ENCODE results near the gene CETP. TPM values are rescaled to one million over a fixed set of nuclear protein-coding genes. Genes with fewer than 3 reads are reported as not detected.

Gene CETP
- polyA plus RNA-seq, 1 donor = 8.9 TPM

- no peak for DNase-seq
These were observed 61.9 kb downstream of the CETP start for GRCh38 chr16:57023541-57024249.

DNA sequence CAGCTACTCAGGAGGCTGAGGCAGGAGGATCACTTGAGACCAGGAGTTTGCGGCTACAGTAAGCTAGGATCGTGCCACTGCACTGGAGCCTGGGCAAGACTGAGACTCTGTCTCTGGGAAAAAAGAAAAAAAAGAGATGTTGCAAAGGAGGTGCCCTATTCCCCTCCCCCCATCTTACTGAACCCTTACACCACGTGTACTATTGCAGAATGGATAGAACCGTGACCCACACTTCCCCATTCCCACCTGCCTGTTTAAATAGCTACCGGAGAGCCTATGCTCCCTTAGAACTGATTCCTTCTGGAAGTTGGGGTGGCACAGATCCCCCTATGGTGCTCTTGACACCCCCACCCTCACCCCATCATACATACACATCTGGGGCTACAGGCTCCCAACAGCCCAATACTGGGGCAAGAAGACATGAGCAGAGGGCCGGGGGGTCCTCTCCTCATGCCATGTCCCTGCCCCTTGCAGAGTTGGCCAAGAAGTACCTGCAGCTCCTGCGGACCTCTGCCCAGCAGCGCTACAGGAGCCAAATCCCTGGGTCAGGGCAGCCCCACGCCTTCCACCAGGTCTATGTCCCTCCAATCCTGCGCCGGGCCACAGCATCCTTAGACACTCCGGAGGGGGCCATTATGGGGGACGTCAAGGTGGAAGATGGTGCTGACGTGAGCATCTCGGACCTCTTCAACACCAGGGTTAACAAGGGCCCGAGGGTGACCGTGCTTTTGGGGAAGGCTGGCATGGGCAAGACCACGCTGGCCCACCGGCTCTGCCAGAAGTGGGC, 63.3 kb downstream of the CETP start:
- DNase-seq = no peak

GRCh38 chr16:57025941-57026777, 64.4 kb downstream of the CETP start:
- DNase-seq = no peak

GRCh38 chr16:57026778-57027062, 65.0 kb downstream of the CETP start:
- DNase-seq = no peak

- no peak for DNase-seq
These were observed 65.3 kb downstream of the CETP start for GRCh38 chr16:57027067-57027466.

DNA sequence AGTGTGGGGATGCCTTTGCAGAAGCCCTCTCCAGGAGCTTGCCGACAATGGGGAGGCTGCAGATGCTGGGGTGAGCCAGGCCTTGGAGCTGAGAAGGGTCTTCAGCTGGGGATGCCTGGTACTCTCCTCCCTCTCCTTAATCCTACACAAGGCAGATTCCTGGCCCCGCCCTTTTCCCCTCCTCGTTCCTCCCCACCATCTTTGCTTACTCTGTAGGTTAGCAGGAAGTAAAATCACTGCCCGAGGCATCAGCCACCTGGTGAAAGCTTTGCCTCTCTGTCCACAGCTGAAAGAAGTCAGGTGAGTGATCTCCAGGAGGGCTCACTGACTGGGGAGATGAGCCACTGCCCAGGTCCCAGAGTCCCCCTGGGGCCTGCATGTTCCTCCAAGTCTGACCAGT, 66.3 kb downstream of the CETP start:
- no peak for DNase-seq

GRCh38 chr16:57029161-57030160, 67.7 kb downstream of the CETP start:
- no peak for DNase-seq

- no peak for DNase-seq
These were observed 68.7 kb downstream of the CETP start for GRCh38 chr16:57030346-57030902.

- DNase-seq = no peak
These were observed 69.4 kb downstream of the CETP start for GRCh38 chr16:57031156-57031555.

DNA sequence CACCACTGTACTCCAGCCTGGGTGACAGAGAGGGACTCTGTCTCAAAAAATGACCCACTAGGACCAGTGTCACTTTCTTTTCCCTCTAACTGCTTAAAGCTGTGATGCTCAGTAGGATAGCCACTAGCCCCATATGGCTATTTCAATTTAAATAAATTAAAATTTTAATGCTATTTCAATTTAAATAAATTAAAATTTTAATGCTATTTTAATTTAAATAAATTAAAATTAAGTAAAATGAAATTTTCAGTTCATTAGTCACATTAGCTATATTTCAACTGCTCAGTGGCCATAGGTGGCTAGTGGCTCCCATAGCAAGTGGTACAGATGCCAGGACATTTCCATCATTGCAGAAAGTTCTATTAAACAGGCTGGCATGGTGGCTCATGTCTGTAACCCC, 70.6 kb downstream of the CETP start:
- DNase-seq = no peak

GRCh38 chr16:57032931-57033330, 71.2 kb downstream of the CETP start:
- DNase-seq = no peak

Other genes starting within 250 kb of the CETP start
- gene NUP93, start 231.8 kb upstream of the CETP start, polyA plus RNA-seq (ENCODE audit: insufficient read length) = 44.2 TPM
- gene SLC12A3, start 96.7 kb upstream of the CETP start, polyA plus RNA-seq (ENCODE audit: insufficient read length) = 0.05 TPM
- 62.5 TPM for gene HERPUD1, start 29.8 kb upstream of the CETP start, polyA plus RNA-seq (ENCODE audit: insufficient read length)
- gene NLRC5, start 27.6 kb downstream of the CETP start, polyA plus RNA-seq (ENCODE audit: insufficient read length) = 4.2 TPM
- 24.8 TPM for gene CPNE2, start 130.6 kb downstream of the CETP start, polyA plus RNA-seq (ENCODE audit: insufficient read length)
- gene PSME3IP1, start 224.1 kb downstream of the CETP start, polyA plus RNA-seq (ENCODE audit: insufficient read length) = 52.7 TPM
- gene RSPRY1, start 224.4 kb downstream of the CETP start, polyA plus RNA-seq (ENCODE audit: insufficient read length) = 22.8 TPM